ENCODE results near the gene NCOR1.

DNA sequence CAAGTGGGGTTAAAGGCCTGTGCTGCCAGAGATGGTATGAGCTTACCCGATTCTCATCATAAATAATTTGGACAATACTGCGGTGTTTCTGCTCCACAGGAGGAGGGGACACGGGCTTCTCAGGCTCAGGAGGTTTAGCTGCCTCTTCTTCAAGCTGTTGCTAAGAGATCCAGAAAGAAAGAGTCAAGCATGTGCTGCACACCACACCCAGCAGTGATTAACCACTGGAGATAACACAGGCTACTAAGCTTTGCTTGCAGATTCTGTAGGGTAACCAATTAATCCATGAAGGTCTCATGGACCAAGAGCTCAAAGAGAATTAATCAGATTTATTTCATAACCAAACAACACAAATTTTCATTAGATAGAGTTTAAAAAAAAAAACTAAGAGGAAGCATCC is 56.6 kb downstream of the NCOR1 start:
- TF ChIP-seq, protein P1, sequence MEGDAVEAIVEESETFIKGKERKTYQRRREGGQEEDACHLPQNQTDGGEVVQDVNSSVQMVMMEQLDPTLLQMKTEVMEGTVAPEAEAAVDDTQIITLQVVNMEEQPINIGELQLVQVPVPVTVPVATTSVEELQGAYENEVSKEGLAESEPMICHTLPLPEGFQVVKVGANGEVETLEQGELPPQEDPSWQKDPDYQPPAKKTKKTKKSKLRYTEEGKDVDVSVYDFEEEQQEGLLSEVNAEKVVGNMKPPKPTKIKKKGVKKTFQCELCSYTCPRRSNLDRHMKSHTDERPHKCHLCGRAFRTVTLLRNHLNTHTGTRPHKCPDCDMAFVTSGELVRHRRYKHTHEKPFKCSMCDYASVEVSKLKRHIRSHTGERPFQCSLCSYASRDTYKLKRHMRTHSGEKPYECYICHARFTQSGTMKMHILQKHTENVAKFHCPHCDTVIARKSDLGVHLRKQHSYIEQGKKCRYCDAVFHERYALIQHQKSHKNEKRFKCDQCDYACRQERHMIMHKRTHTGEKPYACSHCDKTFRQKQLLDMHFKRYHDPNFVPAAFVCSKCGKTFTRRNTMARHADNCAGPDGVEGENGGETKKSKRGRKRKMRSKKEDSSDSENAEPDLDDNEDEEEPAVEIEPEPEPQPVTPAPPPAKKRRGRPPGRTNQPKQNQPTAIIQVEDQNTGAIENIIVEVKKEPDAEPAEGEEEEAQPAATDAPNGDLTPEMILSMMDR (conservative IDR thresholded peaks at IDR 0.05): no peak
- no peak for TF ChIP-seq ZFX (IDR thresholded peaks at IDR 0.05)

Data from C4-2B (cell line).